HepG2 (cell line): ENCODE data around the gene ACP2. TPM values are rescaled to one million over a fixed set of nuclear protein-coding genes. Genes with fewer than 3 reads are reported as not detected.
A peak's percentile ranks its signal among the peaks of the same experiment; 100 is the strongest.

Experiments used
- AGO2 ChIP-seq: fragments of 200-400 bp; formaldehyde crosslinking; optimal IDR thresholded peaks from 2 replicates; pipeline ENCODE3; 2017; ENCODE audit warnings: mild to moderate bottlenecking, low read depth, low read length, moderate library complexity
- ARID2 ChIP-seq: sonication (generic); formaldehyde crosslinking; IDR thresholded peaks from 2 replicates; pipeline ENCODE4 v1.8.1; 2022; ENCODE audit warnings: mild to moderate bottlenecking, missing genetic modification reagents, borderline replicate concordance
- IRF2 ChIP-seq: IDR thresholded peaks from 2 replicates; pipeline ENCODE4 v1.6.1; 2018; ENCODE audit warnings: missing genetic modification reagents, missing compliant biosample characterization
- MBNL3 ChIP-seq: fragments of 250-450 bp; sonication (Bioruptor Pico); conservative IDR thresholded peaks from 2 replicates; pipeline ENCODE4 v1.8.0; 2022; ENCODE audit warnings: mild to moderate bottlenecking, inconsistent platforms
- NFATC3 ChIP-seq: sonication (generic); formaldehyde crosslinking; IDR thresholded peaks from 2 replicates; pipeline ENCODE4 v1.5.1; 2020; ENCODE audit warnings: mild to moderate bottlenecking, missing genetic modification reagents
- SMAD3 ChIP-seq: sonication (generic); formaldehyde crosslinking; IDR thresholded peaks from 2 replicates; pipeline ENCODE4 v1.4.0; 2020; ENCODE audit warnings: missing genetic modification reagents
- ZBTB49 ChIP-seq: sonication (generic); formaldehyde crosslinking; IDR thresholded peaks from 2 replicates; pipeline ENCODE4 v1.4.0; 2020; ENCODE audit warnings: missing genetic modification reagents, borderline replicate concordance
- ZKSCAN5 ChIP-seq: sonication (generic); formaldehyde crosslinking; IDR thresholded peaks from 2 replicates; pipeline ENCODE4 v1.5.1; 2020; ENCODE audit warnings: mild to moderate bottlenecking, missing genetic modification reagents
- ZNF121 ChIP-seq: sonication (generic); formaldehyde crosslinking; IDR thresholded peaks from 2 replicates; pipeline ENCODE4 v1.5.0; 2020; ENCODE audit warnings: mild to moderate bottlenecking, missing genetic modification reagents
- ZNF142 ChIP-seq: sonication (generic); formaldehyde crosslinking; IDR thresholded peaks from 2 replicates; pipeline ENCODE4 v1.4.0; 2020; ENCODE audit warnings: missing genetic modification reagents
- ZNF17 ChIP-seq: sonication (generic); formaldehyde crosslinking; IDR thresholded peaks from 2 replicates; pipeline ENCODE4 v1.5.0; 2020; ENCODE audit warnings: mild to moderate bottlenecking, missing genetic modification reagents
- ZNF33A ChIP-seq: sonication (generic); formaldehyde crosslinking; IDR thresholded peaks from 2 replicates; pipeline ENCODE4 v1.5.1; 2020; ENCODE audit warnings: missing genetic modification reagents, mild to moderate bottlenecking, moderate library complexity, borderline replicate concordance
- ZNF430 ChIP-seq: sonication (generic); formaldehyde crosslinking; IDR thresholded peaks from 2 replicates; pipeline ENCODE4 v1.9.0; 2021; ENCODE audit warnings: mild to moderate bottlenecking, missing genetic modification reagents
- ZNF543 ChIP-seq: sonication (generic); formaldehyde crosslinking; IDR thresholded peaks from 2 replicates; pipeline ENCODE4 v1.4.0; 2020; ENCODE audit warnings: mild to moderate bottlenecking, missing genetic modification reagents
- ZNF691 ChIP-seq: sonication (generic); formaldehyde crosslinking; IDR thresholded peaks from 2 replicates; pipeline ENCODE4 v1.4.0; 2020; ENCODE audit warnings: missing genetic modification reagents, low read depth, mild to moderate bottlenecking, borderline replicate concordance
- ZNF766 ChIP-seq: sonication (generic); formaldehyde crosslinking; IDR thresholded peaks from 2 replicates; pipeline ENCODE4 v1.5.0; 2020; ENCODE audit warnings: missing genetic modification reagents, borderline replicate concordance
- ZNF768 ChIP-seq: sonication (generic); formaldehyde crosslinking; IDR thresholded peaks from 2 replicates; pipeline ENCODE4 v1.4.0; 2020; ENCODE audit warnings: missing genetic modification reagents
- ZNF777 ChIP-seq: sonication (generic); formaldehyde crosslinking; IDR thresholded peaks from 2 replicates; pipeline ENCODE4 v1.4.0; 2020; ENCODE audit warnings: missing genetic modification reagents
- polyA plus RNA-seq, 8 experiments: library from polyadenylated mRNA; depleted of rRNA in 3 of 8; stranded (reverse) in 7 of 8; unstranded in 1 of 8; fragments of >200 nt; fragmentation: Illumina TruSeq in 4 of 8; extraction: Trizol in 4 of 8; gene quantifications; 2 replicates each; pipeline versions ENCODE4 v1.2.1 to v1.2.3, GENCODE V29; 2011 to 2016; ENCODE audit warnings: low read depth in 4 of 8, missing spikeins in 1 of 8, mixed read lengths in 1 of 8; ENCODE audit not compliant: insufficient read depth in 1 of 8
- total RNA-seq, 5 experiments: library from RNA; depleted of rRNA; stranded (reverse); fragments of >200 nt; fragmentation: Illumina TruSeq; extraction: Trizol; gene quantifications; 2 replicates each; pipeline ENCODE4 v1.2.3, GENCODE V29; 2016; ENCODE audit warnings: low read depth in 1 of 5

The ACP2 gene
- total and polyA plus RNA-seq, 2 of the 13 experiments (the other 11 are each of a cell fraction or from before 2014, with no cell fraction given) = 17.7 to 20.2 TPM

- TF ChIP-seq ZNF142 (CRISPR knock-in tag) = peak; percentile 76
- peak; percentile 47 for TF ChIP-seq AGO2
- peak; percentile 39; the same call in 1 of the 2 replicates for TF ChIP-seq ZNF777
- peak; percentile 90 for TF ChIP-seq ARID2 (CRISPR knock-in tag)
- TF ChIP-seq ZNF121 (CRISPR knock-in tag) = peak; percentile 69
- TF ChIP-seq ZNF430 (CRISPR knock-in tag) = peak; percentile 42; the same call in 1 of the 2 replicates
- TF ChIP-seq IRF2 (CRISPR knock-in tag) = peak; percentile 89; the same call in 1 of the 2 replicates
- peak; percentile 77 for TF ChIP-seq ZKSCAN5 (CRISPR knock-in tag)
- no peak for TF ChIP-seq ZNF33A
- TF ChIP-seq ZNF543 (CRISPR knock-in tag) = no peak; the same call in none of the 2 replicates
- TF ChIP-seq SMAD3 (CRISPR knock-in tag) = peak; percentile 98
- TF ChIP-seq ZBTB49 (CRISPR knock-in tag) = peak; percentile 86
- peak; percentile 48; the same call in 1 of the 2 replicates for TF ChIP-seq ZNF766 (CRISPR knock-in tag)
- TF ChIP-seq ZNF768 (CRISPR knock-in tag) = peak; percentile 87; the same call in 1 of the 2 replicates
- TF ChIP-seq ZNF691 = peak; percentile 84; the same call in 1 of the 2 replicates
- TF ChIP-seq NFATC3 (CRISPR knock-in tag) = peak; percentile 95; the same call in 1 of the 2 replicates
- TF ChIP-seq ZNF17 (CRISPR knock-in tag) = no peak
- TF ChIP-seq MBNL3 (CRISPR knock-in tag) = no peak
Measured at GRCh38 chr11:47248664-47249377, at the start of gene ACP2 (continued).
